Keratinocyte (primary cell): ENCODE data around the gene MEIG1.

ENCODE experiments used
- EZH2 ChIP-seq: IDR thresholded peaks from one replicate; pipeline ENCODE4 v1.6.1; 2012; ENCODE audit warnings: inconsistent platforms, mild to moderate bottlenecking, low read length, moderate library complexity
- TF ChIP-seq, protein P1 (sequence below), 3 experiments: IDR thresholded peaks in 1 of 3; conservative IDR thresholded peaks in 1 of 3; optimal IDR thresholded peaks in 1 of 3; 2 replicates in 2 of 3; 3 replicates in 1 of 3; pipeline versions ENCODE3 to v1.5.1; 2011; ENCODE audit warnings: low read length in 3 of 3, mild to moderate bottlenecking in 3 of 3, moderate library complexity in 2 of 3, control low read depth in 1 of 3, inconsistent platforms in 1 of 3; ENCODE audit not compliant: insufficient read depth in 2 of 3; ENCODE audit errors: extremely low read depth in 1 of 3

DNA sequence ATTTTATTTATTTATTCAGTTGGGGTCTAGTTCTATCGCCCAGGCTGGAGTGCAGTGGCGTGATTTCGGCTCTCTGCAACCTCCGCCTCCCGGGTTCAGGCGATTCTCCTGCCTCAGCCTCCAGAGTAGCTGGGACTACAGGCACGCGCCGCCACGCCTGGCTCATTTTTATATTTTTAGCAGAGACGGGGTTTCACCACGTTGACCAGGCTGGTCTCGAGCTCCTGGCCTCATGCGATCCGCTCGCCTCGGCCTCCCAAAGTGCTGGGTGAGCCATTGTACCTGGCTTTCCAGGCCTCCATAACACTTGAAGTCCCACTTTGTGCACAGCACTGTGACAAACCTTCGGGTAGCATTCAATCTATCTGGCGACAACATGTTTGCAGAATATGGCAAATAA lies 4.3 kb upstream of the MEIG1 start:
- TF ChIP-seq, protein P1, sequence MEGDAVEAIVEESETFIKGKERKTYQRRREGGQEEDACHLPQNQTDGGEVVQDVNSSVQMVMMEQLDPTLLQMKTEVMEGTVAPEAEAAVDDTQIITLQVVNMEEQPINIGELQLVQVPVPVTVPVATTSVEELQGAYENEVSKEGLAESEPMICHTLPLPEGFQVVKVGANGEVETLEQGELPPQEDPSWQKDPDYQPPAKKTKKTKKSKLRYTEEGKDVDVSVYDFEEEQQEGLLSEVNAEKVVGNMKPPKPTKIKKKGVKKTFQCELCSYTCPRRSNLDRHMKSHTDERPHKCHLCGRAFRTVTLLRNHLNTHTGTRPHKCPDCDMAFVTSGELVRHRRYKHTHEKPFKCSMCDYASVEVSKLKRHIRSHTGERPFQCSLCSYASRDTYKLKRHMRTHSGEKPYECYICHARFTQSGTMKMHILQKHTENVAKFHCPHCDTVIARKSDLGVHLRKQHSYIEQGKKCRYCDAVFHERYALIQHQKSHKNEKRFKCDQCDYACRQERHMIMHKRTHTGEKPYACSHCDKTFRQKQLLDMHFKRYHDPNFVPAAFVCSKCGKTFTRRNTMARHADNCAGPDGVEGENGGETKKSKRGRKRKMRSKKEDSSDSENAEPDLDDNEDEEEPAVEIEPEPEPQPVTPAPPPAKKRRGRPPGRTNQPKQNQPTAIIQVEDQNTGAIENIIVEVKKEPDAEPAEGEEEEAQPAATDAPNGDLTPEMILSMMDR (optimal IDR thresholded peaks at IDR 0.05 in 1 of 3, IDR thresholded peaks at IDR 0.05 in 1 of 3, conservative IDR thresholded peaks at IDR 0.05 in 1 of 3; ENCODE audit: extremely low read depth in 1 of 3, insufficient read depth in 2 of 3, low read length in 3 of 3), result no peak
- no peak for TF ChIP-seq EZH2
